CD4-positive, alpha-beta T cell treated with Interleukin-6 for 4 hours (primary cell): ENCODE results near the gene SYNJ2BP.

Experiments
- DNase-seq: peaks from one replicate; pipeline ENCODE4 v3.0.0-alpha.2; 2020; ENCODE audit warnings: mixed read lengths

Gene SYNJ2BP

DNA sequence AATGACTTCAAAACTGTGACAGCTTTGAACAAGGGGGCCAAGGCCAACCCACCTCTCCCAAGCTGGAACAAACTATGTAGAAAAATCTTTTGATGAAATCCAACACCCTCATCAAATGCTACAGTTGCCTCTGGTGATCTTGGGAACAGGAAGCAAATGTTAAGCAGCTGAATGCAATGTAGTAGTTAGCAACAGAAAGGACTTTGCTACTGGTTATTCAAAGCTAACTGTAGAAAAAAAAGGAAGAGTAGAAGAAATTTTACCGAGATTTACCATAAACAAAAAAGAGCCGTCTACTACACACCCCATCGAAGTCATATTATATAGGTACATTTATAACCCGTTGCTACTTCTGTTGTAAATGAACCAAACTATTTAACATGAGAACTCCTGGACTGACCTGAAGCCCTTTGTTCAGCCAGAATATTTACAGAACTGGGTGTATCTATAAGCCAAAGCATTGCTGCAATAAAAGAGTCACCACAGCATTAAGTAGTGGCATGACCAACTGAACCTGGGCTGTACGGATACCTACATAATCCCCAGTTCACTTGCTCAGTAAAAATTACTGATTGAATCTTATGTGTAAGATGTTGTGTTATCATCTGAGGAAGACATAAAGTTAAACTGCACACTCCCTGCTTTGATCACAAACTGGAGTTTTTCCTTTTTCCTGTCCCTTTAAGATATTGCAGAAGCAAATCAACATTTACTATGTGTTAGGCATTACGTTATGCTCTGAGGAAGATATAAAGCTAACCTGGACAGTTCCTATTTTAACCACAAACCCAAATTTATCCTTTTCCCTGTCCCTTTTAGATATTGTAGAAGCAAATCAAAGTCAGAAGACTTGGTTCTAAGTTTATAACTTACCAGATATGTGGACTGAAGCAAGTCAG is 25.1 kb downstream of the SYNJ2BP start:
- no peak for DNase-seq

DNA sequence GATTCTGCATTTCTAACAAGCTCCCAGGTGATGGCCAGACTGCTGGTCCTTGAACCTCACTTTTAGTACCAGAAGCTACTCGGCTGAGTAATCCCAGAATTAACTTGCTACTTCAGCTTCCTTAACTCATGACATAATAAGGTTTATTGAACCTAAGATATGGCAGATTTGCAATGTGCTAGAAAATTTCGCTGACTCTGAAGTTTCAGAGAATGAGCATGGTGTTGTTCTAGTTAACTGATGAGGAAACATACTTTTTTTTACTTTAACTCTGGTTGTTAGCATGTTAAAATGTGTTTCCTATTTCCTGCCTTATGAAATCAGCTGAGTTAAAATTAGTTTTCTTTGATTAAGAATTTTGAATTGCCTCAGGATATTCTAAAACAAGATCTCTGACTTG is 34.4 kb downstream of the SYNJ2BP start:
- no peak for DNase-seq

DNA sequence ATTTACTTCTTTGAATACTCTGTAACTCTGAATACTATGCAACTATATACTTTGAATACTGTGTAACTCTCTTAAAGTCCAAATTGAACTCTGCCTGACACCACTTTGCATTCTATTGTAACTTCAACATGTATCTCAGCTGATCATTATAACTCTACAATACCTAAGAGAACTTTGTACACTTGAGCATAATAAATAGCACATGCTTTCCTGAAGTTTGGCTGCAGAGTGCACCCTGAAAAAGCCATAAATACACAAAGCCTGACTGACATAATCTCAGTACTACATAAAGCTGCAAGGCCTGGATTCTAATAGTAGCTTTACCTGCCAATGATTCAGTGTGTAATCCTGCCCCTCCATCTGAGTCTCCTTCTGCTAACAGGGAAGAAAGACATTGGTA is 36.1 kb downstream of the SYNJ2BP start:
- no peak for DNase-seq

DNA sequence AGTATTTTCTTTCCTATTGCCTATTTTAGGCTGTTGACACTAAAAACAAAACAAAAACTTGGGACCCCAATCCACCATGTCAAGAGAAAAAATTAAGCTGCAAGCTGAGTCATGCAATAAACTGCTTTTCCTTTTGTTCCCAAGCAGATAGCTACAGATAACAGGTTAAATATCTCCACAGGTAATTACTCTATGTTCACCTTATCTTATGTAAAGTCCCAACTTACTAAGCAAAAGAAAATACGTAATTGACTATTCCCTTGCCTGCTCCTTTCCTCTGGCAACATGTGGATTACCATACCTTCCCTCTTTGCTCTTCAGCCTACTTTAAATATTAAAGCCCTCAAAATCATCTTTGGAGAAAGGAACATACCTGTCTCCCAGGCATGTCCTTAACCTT is 38.2 kb downstream of the SYNJ2BP start:
- DNase-seq, result no peak
